HG03103 (cell line): ENCODE results near the gene NR5A1.

Experiments
- ATAC-seq: cut with Tn5 transposase; IDR thresholded peaks from one replicate; pipeline ENCODE4 v1.9.1; 2021; ENCODE audit warnings: low read depth; ENCODE audit not compliant: unreplicated experiment

Gene NR5A1

GRCh38 chr9:124514874-124515273, 7.7 kb upstream of the NR5A1 start:
- no peak for ATAC-seq

- no peak for ATAC-seq
Observed at GRCh38 chr9:124514125-124514524, 6.9 kb upstream of the NR5A1 start.

GRCh38 chr9:124513376-124513994, 6.3 kb upstream of the NR5A1 start:
- ATAC-seq = no peak

- no peak for ATAC-seq
Observed at GRCh38 chr9:124512806-124513204, 5.6 kb upstream of the NR5A1 start.

GRCh38 chr9:124511891-124512805, 4.9 kb upstream of the NR5A1 start:
- no peak for ATAC-seq

- ATAC-seq = no peak
Observed at GRCh38 chr9:124511426-124511840, 4.2 kb upstream of the NR5A1 start.

GRCh38 chr9:124510650-124511425, 3.6 kb upstream of the NR5A1 start:
- ATAC-seq = no peak

GRCh38 chr9:124507880-124508423, 753 bp upstream of the NR5A1 start:
- no peak for ATAC-seq

GRCh38 chr9:124506433-124506832, 766 bp downstream of the NR5A1 start:
- ATAC-seq = no peak

- no peak for ATAC-seq
Observed at GRCh38 chr9:124505901-124506346, 1.3 kb downstream of the NR5A1 start.

- no peak for ATAC-seq
Observed at GRCh38 chr9:124505006-124505900, 1.9 kb downstream of the NR5A1 start.

- ATAC-seq = no peak
Observed at GRCh38 chr9:124504530-124505005, 2.6 kb downstream of the NR5A1 start.

- no peak for ATAC-seq
Observed at GRCh38 chr9:124503713-124504529, 3.3 kb downstream of the NR5A1 start.

GRCh38 chr9:124502711-124503702, 4.2 kb downstream of the NR5A1 start:
- ATAC-seq = no peak

- ATAC-seq = no peak
Observed at GRCh38 chr9:124501771-124502320, 5.4 kb downstream of the NR5A1 start.

GRCh38 chr9:124500796-124501611, 6.2 kb downstream of the NR5A1 start:
- ATAC-seq = no peak
